C4-2B (cell line): ENCODE results near the gene MT1M.

Experiments used
- CTCF ChIP-seq: fragments of 450-650 bp; conservative IDR thresholded peaks from 2 replicates; pipeline ENCODE4 v1.5.1; 2017; ENCODE audit warnings: mild to moderate bottlenecking
- ZFX ChIP-seq: fragments of 450-650 bp; IDR thresholded peaks from 2 replicates; pipeline ENCODE4 v1.6.1; 2017

- TF ChIP-seq CTCF: no peak
- TF ChIP-seq ZFX: no peak
Measured at GRCh38 chr16:56618138-56618537, 14.3 kb upstream of the MT1M start.
